VCaP (cell line): ENCODE results near the gene TMEM170B.

Experiments
- H3K27ac ChIP-seq: fragments of 450-650 bp; 2 replicates; pipeline ENCODE4 v1.5.1; 2017
- CTCF ChIP-seq: fragments of 450-650 bp; conservative IDR thresholded peaks from 2 replicates; pipeline ENCODE4 v1.5.1; 2017; ENCODE audit warnings: mild to moderate bottlenecking, moderate library complexity

The TMEM170B gene

GRCh38 chr6:11604215-11604614 is 66.7 kb downstream of the TMEM170B start:
- H3K27ac ChIP-seq = no peak overlapping the region
- no peak for TF ChIP-seq CTCF

GRCh38 chr6:11604836-11605506 is 67.4 kb downstream of the TMEM170B start:
- no peak overlapping the region for H3K27ac ChIP-seq
- TF ChIP-seq CTCF = no peak

GRCh38 chr6:11605507-11605905 is 68.0 kb downstream of the TMEM170B start:
- no peak overlapping the region for H3K27ac ChIP-seq
- no peak for TF ChIP-seq CTCF

- no peak overlapping the region for H3K27ac ChIP-seq
- TF ChIP-seq CTCF = no peak
Measured at GRCh38 chr6:11606332-11606731, 68.8 kb downstream of the TMEM170B start.

GRCh38 chr6:11607383-11607782 is 69.8 kb downstream of the TMEM170B start:
- no peak for TF ChIP-seq CTCF
- no peak overlapping the region for H3K27ac ChIP-seq

- TF ChIP-seq CTCF = no peak
Measured at GRCh38 chr6:11608600-11609323, 71.2 kb downstream of the TMEM170B start.

GRCh38 chr6:11609324-11610071 is 71.9 kb downstream of the TMEM170B start:
- TF ChIP-seq CTCF = no peak

More at GRCh38 chr6:11608600-11609323, 71.2 kb downstream of the TMEM170B start:
- H3K27ac ChIP-seq = no peak overlapping the region

More at GRCh38 chr6:11609324-11610071, 71.9 kb downstream of the TMEM170B start:
- no peak overlapping the region for H3K27ac ChIP-seq
